ENCODE data around the gene TMC8.

The TMC8 gene

GRCh38 chr17:78146471-78146869 is 15.9 kb downstream of the TMC8 start:
- TF ChIP-seq CTCF (IDR thresholded peaks at IDR 0.05), result no peak

DNA sequence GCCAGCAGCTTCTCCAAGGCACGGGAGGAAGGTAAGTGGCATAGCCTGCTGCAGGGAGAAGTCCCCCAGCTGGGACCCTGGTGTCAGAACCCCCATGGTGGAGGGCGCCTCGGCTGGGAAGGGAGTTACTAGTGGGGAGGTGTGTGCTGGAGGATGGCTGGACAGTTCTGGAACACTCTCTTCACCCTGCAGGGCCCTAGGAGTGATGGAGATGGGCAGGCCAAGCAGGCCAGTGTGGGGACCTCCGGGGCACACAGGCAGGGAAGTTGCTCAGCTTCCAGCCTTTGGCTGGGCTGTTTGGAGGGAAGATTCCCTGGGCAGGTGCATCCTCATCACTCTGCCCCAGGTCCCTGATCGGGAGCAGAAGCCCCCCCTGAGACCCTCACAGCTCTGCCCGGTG is 16.3 kb downstream of the TMC8 start:
- no peak for TF ChIP-seq CTCF (IDR thresholded peaks at IDR 0.05)

DNA sequence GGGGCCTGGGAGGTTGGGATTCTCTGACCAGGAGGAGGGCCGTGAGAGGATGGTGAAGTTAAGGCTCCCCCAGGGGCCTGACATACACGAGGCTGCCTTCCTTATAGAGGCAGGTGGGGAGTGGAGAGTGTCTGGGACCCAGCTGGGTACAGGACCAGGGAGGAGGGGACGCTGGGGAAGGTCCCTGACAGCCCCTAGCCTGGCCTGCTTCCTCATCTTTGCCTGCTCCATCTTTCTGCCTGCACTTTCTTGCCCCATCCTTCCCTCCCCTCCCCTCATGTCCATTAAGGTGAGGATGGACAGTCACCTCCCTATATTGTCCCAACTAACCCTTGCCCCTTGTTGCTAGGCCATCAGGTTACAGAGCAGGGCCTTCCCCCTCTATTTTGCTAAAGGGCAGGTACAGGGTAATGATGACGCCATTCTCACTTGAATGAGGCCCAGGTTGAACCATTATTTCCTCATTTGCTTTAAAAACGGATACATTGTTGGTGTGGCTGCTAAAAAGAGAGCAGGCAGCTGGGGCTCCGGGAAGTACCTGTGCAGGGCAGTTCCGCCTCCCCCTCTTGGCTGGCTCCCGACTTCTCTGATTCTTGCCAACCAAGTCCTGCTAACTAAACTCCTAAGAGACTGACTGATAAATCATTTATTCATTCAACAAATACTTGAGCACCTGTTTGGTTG is 16.9 kb downstream of the TMC8 start:
- TF ChIP-seq CTCF (IDR thresholded peaks at IDR 0.05), result no peak

DNA sequence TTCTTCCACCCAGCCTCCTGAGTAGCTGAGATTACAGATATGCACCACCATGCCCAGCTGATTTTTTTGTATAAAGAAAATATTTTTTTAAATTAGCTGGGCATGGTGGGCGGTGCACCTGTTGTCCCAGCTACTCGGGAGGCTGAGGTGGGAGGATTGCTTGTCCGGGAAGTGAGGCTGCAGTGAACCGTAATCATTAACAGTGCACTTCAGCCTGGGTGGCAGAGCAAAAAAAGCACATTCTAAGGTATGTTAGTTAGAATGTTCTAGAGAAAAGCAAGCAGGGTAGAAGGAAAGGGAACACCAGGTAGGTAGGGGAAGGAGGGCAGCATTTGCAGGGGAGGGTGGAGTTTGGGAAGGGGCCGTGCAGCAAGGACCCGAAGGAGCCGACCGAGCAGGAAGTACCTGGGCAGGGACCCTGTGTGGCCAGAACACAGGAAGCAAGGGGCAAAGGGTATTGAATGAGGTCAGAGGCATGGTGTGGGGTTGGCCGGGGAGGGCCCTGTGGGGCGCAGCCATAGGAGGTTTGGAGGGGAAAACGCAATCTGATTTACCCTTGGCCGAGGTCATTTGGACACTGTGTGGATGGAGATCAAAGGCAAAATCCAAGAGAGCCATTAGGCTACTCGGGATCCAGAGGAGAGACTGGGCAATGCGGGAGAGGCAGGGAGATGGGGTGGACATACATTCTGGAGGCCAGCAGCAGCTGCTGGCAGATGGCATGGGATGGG is 17.9 kb downstream of the TMC8 start:
- no peak for TF ChIP-seq CTCF (IDR thresholded peaks at IDR 0.05)

GRCh38 chr17:78151514-78152008 is 21.0 kb downstream of the TMC8 start:
- TF ChIP-seq CTCF (IDR thresholded peaks at IDR 0.05), result no peak

DNA sequence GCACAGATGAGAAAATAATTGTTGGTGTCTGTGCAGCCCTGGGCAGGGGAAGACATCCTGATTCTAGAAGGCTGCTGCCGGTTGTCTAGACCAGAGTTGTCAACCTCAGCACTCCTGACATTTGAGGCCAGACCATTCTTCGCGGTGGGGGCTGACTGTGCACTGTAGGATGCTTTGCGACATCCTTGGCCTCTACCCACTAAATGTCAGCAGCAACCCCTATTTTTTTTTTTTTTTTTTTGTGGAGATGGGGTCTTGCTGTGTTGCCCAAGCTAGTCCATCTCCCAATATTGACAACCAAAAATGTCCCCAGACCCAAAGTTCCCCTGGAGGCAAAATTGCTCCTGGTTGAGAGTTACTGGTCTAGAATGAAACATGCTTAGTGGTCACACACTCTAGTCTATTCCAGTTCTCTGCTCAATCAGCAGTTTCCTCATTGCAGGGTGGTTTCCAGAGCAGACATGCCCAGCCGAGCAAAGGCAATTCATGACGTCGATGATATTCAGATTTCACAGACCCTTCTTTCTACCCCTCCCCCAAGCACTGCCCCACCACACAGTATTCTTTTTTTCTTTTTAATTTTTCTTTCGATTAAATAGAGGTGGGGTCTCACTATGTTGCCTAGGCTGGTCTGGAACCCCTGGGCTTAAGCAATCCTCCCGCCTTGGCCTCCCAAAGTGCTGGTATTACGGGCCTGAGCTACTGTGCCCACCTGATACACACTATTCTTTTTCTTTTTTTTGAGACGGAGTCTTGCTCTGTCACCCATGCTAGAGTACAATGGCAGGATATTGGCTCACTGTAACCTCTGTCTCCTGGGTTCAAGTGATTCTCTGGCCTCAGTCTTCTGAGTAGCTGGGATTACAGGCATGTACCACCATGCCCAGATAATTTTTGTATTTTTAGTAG is 24.6 kb downstream of the TMC8 start:
- TF ChIP-seq CTCF (IDR thresholded peaks at IDR 0.05), result no peak

DNA sequence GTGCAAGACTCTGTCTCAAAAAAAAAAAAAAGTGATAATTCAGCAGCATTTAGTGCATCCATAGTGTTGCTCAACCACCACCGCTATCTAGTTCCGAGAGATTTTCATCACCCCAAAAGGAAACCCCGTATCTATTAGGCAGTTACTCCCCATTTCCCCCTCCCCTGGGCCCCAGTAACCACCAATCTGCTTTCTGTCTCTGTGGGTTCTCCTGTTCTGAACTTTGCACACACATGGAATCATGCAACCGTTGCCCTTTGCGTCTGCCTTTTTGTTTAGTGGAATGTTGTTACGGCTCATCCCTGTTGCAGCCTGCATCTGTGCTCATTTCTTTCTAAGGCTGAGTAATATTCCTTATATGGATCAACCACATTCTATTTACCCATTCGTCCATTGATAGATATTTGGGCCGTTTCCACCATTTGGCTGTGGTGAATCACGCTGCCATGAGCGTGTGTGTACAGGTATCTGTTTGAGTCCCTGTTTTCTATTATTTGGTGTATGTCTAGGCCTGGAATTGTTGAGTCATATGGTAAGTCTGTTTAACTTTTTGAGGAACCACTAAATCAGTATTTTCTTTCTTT is 29.1 kb downstream of the TMC8 start:
- TF ChIP-seq CTCF (IDR thresholded peaks at IDR 0.05), result no peak
